Measurements from ENCODE around the gene PATJ. TPM values are rescaled to one million over a fixed set of nuclear protein-coding genes. Genes with fewer than 3 reads are reported as not detected.

PATJ gene
- total RNA-seq, 1 donor from 2014 or later, result 2.0 TPM

- H3K27ac Mint-ChIP-seq (ENCODE audit: unreplicated experiment), result no peak overlapping the region
- H3K4me3 Mint-ChIP-seq (ENCODE audit: unreplicated experiment), result no peak overlapping the region
- H3K36me3 Mint-ChIP-seq (ENCODE audit: unreplicated experiment), result no peaks in the 10 kb centered on the region
- TF ChIP-seq CTCF (IDR thresholded peaks at IDR 0.05; ENCODE audit: partially characterized antibody, unreplicated experiment), result no peak
- DNase-seq, result no peak
- no peaks in the 10 kb centered on the region for H3K27me3 Mint-ChIP-seq (ENCODE audit: unreplicated experiment)
- no peaks in the 10 kb centered on the region for H3K4me1 Mint-ChIP-seq (ENCODE audit: low read depth, unreplicated experiment)
- H3K9me3 Mint-ChIP-seq (ENCODE audit: unreplicated experiment), result no peaks in the 10 kb centered on the region
Measured at GRCh38 chr1:61995641-61996040, 253.4 kb downstream of the PATJ start.

GRCh38 chr1:61997123-61997522 is 254.8 kb downstream of the PATJ start:
- no peak for DNase-seq
- Mint-ChIP-seq H3K27ac (ENCODE audit: unreplicated experiment) (no peak overlapping the region), H3K36me3 (ENCODE audit: unreplicated experiment) (no peaks in the 10 kb centered on the region), H3K4me3 (ENCODE audit: unreplicated experiment) (no peak overlapping the region), H3K4me1 (ENCODE audit: low read depth, unreplicated experiment) (no peaks in the 10 kb centered on the region), H3K27me3 (ENCODE audit: unreplicated experiment) (no peaks in the 10 kb centered on the region), H3K9me3 (ENCODE audit: unreplicated experiment) (no peaks in the 10 kb centered on the region)
- TF ChIP-seq CTCF (IDR thresholded peaks at IDR 0.05; ENCODE audit: partially characterized antibody, unreplicated experiment), result no peak

GRCh38 chr1:62003777-62004176 is 261.5 kb downstream of the PATJ start:
- Mint-ChIP-seq H3K4me3 (ENCODE audit: unreplicated experiment) (no peak overlapping the region), H3K36me3 (ENCODE audit: unreplicated experiment) (no peaks in the 10 kb centered on the region), H3K27ac (ENCODE audit: unreplicated experiment) (no peak overlapping the region), H3K27me3 (ENCODE audit: unreplicated experiment) (no peaks in the 10 kb centered on the region), H3K4me1 (ENCODE audit: low read depth, unreplicated experiment) (no peaks in the 10 kb centered on the region), H3K9me3 (ENCODE audit: unreplicated experiment) (no peaks in the 10 kb centered on the region)
- TF ChIP-seq CTCF (IDR thresholded peaks at IDR 0.05; ENCODE audit: partially characterized antibody, unreplicated experiment), result no peak
- no peak for DNase-seq

GRCh38 chr1:62006690-62007089 is 264.4 kb downstream of the PATJ start:
- Mint-ChIP-seq H3K4me1 (ENCODE audit: low read depth, unreplicated experiment) (no peaks in the 10 kb centered on the region), H3K4me3 (ENCODE audit: unreplicated experiment) (no peak overlapping the region), H3K9me3 (ENCODE audit: unreplicated experiment) (no peaks in the 10 kb centered on the region), H3K27me3 (ENCODE audit: unreplicated experiment) (no peaks in the 10 kb centered on the region), H3K27ac (ENCODE audit: unreplicated experiment) (no peak overlapping the region), H3K36me3 (ENCODE audit: unreplicated experiment) (no peaks in the 10 kb centered on the region)
- TF ChIP-seq CTCF (IDR thresholded peaks at IDR 0.05; ENCODE audit: partially characterized antibody, unreplicated experiment), result no peak
- no peak for DNase-seq

- Mint-ChIP-seq H3K36me3 (ENCODE audit: unreplicated experiment) (no peaks in the 10 kb centered on the region), H3K9me3 (ENCODE audit: unreplicated experiment) (no peaks in the 10 kb centered on the region), H3K4me3 (ENCODE audit: unreplicated experiment) (no peak overlapping the region), H3K4me1 (ENCODE audit: low read depth, unreplicated experiment) (no peaks in the 10 kb centered on the region), H3K27me3 (ENCODE audit: unreplicated experiment) (no peaks in the 10 kb centered on the region), H3K27ac (ENCODE audit: unreplicated experiment) (no peak overlapping the region)
- DNase-seq, result no peak
- TF ChIP-seq CTCF (IDR thresholded peaks at IDR 0.05; ENCODE audit: partially characterized antibody, unreplicated experiment), result no peak
Measured at GRCh38 chr1:62011006-62011405, 268.7 kb downstream of the PATJ start.
